HepG2 (cell line): ENCODE measurements around the gene CAVIN1.

Experiments
- KLF16 ChIP-seq, 2 experiments: sonication (generic) in 1 of 2; formaldehyde crosslinking in 1 of 2; IDR thresholded peaks; 2 replicates each; pipeline versions ENCODE4 v1.6.1 to v1.8.0; 2016 to 2023; ENCODE audit warnings: missing genetic modification reagents in 2 of 2, missing compliant biosample characterization in 1 of 2
- TAF1 ChIP-seq: sonication (generic); formaldehyde crosslinking; IDR thresholded peaks from 2 replicates; pipeline ENCODE4 v1.4.0; 2020; ENCODE audit warnings: missing genetic modification reagents
- ZNF225 ChIP-seq: sonication (generic); formaldehyde crosslinking; IDR thresholded peaks from 2 replicates; pipeline ENCODE4 v1.4.0; 2020; ENCODE audit warnings: mild to moderate bottlenecking, missing genetic modification reagents
- ZSCAN29 ChIP-seq: sonication (generic); formaldehyde crosslinking; conservative IDR thresholded peaks from 2 replicates; pipeline ENCODE4 v1.4.0; 2020; ENCODE audit warnings: mild to moderate bottlenecking, missing genetic modification reagents

DNA sequence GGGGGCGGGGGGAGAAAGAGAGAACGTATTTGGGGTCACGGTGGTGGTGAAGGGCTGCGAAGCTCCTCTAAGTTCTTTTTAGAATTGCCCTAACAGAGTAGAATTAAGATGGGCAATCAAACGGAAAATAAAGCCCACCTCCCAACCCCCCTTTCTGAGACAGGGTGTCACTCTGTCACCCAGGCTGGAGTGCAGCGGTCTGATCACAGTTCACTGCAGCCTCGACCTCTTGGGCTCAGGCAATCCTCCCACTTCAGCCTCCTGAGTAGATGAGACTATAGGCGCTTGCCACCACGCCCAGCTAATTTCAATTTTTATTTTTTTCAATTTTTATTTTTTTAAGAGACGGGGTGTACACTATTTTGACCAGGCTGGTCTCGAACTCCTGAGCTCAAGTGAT lies 710 bp upstream of the CAVIN1 start:
- no peak for TF ChIP-seq ZNF225 (CRISPR knock-in tag)
- TF ChIP-seq TAF1 (CRISPR knock-in tag) = no peak
- TF ChIP-seq ZSCAN29 (CRISPR knock-in tag) = no peak
- TF ChIP-seq KLF16 (CRISPR knock-in tag; IDR thresholded peaks at IDR 0.05) = no peak
